Smooth muscle cell (in vitro differentiated cells): ENCODE data around the gene CRYBG1. TPM values are rescaled to one million over a fixed set of nuclear protein-coding genes. Genes with fewer than 3 reads are reported as not detected.

Experiments used
- DNase-seq: peaks from one replicate; lab custom pipeline; 2025; ENCODE audit not compliant: unreplicated experiment; lab: John Stamatoyannopoulos, UW
- H2AFZ ChIP-seq: fragments of 200-600 bp; sonication (generic); 2 replicates; pipeline ENCODE4 v1.6.0; 2016; ENCODE audit warnings: antibody characterized with exemption, low read depth, mild to moderate bottlenecking
- H3F3A ChIP-seq: fragments of 200-600 bp; sonication (generic); 2 replicates; pipeline ENCODE4 v1.6.0; 2017; ENCODE audit warnings: antibody characterized with exemption, low read depth
- H3K27ac ChIP-seq: fragments of 200-600 bp; sonication (generic); 2 replicates; pipeline ENCODE4 v1.5.1; 2016; ENCODE audit warnings: low read depth, mild to moderate bottlenecking
- H3K27me3 ChIP-seq: fragments of 200-600 bp; sonication (generic); 2 replicates; pipeline ENCODE4 v1.6.1; 2016; ENCODE audit warnings: low read depth, mild to moderate bottlenecking
- H3K36me3 ChIP-seq: fragments of 200-600 bp; sonication (generic); 2 replicates; pipeline ENCODE4 v1.5.1; 2016; ENCODE audit warnings: low read depth
- H3K4me1 ChIP-seq: fragments of 200-600 bp; sonication (generic); 2 replicates; pipeline ENCODE4 v1.5.1; 2016; ENCODE audit warnings: low read depth
- H3K4me2 ChIP-seq: fragments of 200-600 bp; sonication (generic); 2 replicates; pipeline ENCODE4 v1.6.0; 2016; ENCODE audit warnings: mild to moderate bottlenecking
- H3K4me3 ChIP-seq: fragments of 200-600 bp; sonication (generic); 2 replicates; pipeline ENCODE4 v1.5.1; 2016; ENCODE audit warnings: mild to moderate bottlenecking
- H3K79me2 ChIP-seq: fragments of 200-600 bp; sonication (generic); 2 replicates; pipeline ENCODE4 v1.6.0; 2016; ENCODE audit warnings: low read depth, mild to moderate bottlenecking
- H3K9ac ChIP-seq: fragments of 200-600 bp; sonication (generic); 2 replicates; pipeline ENCODE4 v1.6.0; 2016; ENCODE audit warnings: low read depth
- H3K9me3 ChIP-seq: fragments of 200-600 bp; sonication (generic); replicated peaks from 2 replicates; pipeline ENCODE4 v1.5.1; 2016; ENCODE audit warnings: low read depth
- H4K20me1 ChIP-seq: fragments of 200-600 bp; sonication (generic); 2 replicates; pipeline ENCODE4 v1.6.0; 2016; ENCODE audit warnings: low read depth
- CTCF ChIP-seq: fragments of 200-600 bp; sonication (generic); IDR thresholded peaks from 2 replicates; pipeline ENCODE4 v1.5.1; 2017; ENCODE audit warnings: borderline replicate concordance, mild to moderate bottlenecking, antibody characterized with exemption; ENCODE audit not compliant: insufficient read depth, poor library complexity, severe bottlenecking
- WGBS: methylation state at CpG from one replicate; pipeline ENCODE4 v1.1.7; 2016; ENCODE audit warnings: low lambda C conversion rate; 5-methylcytosine and 5-hydroxymethylcytosine counted together
- polyA plus RNA-seq: library from polyadenylated mRNA; unstranded; fragments of >200 nt; fragmentation: Nextera tagmentation; extraction: Ambion mirVana; gene quantifications from 2 replicates; pipeline ENCODE4 v1.2.1, GENCODE V29; 2016
- total RNA-seq: library from RNA; depleted of rRNA; stranded (reverse); fragments of >200 nt; gene quantifications from 2 replicates; pipeline ENCODE4 v1.2.3, GENCODE V29; 2014

Gene CRYBG1
- total RNA-seq (9.0 and 11.9 TPM in 2 replicates), polyA plus RNA-seq (0.98 and 2.9 TPM in 2 replicates)

- H3K79me2 ChIP-seq, result no peaks in the 10 kb centered on the region
- H3K4me1 ChIP-seq, result peaks cover 3% of the 10 kb centered on the region
- H3K4me2 ChIP-seq, result peak within 1 kb of the TSS; percentile 94
- H4K20me1 ChIP-seq, result no peaks in the 10 kb centered on the region
- 2% methylated on average over 58 of the region's 66 CpGs for WGBS
- no peaks in the 10 kb centered on the region for H3F3A ChIP-seq
- peak; percentile 19 for DNase-seq
- no peaks in the 10 kb centered on the region for H3K9me3 ChIP-seq
- H3K4me3 ChIP-seq, result peak within 1 kb of the TSS; percentile 53
- no peak within 1 kb of the TSS for H3K9ac ChIP-seq
- no peaks in the 10 kb centered on the region for H3K36me3 ChIP-seq
- TF ChIP-seq CTCF, result peak; percentile 98
- H2AFZ ChIP-seq, result peak within 1 kb of the TSS; percentile 97
- H3K27me3 ChIP-seq, result peaks cover 34% of the 10 kb centered on the region
- H3K27ac ChIP-seq, result no peak within 1 kb of the TSS
Measured at GRCh38 chr6:106360410-106360988, at the start of gene CRYBG1. CRYBG1 (plus strand) TSS chr6:106360717; CDS start chr6:106360909, 192 bp downstream.

- no peak overlapping the region for H2AFZ ChIP-seq
- no peak overlapping the region for H3K4me3 ChIP-seq
- no peak for TF ChIP-seq CTCF
- peaks cover 7% of the 10 kb centered on the region for H3F3A ChIP-seq
- peaks cover 71% of the 10 kb centered on the region for H3K79me2 ChIP-seq
- peaks cover 10% of the 10 kb centered on the region for H3K36me3 ChIP-seq
- H3K4me1 ChIP-seq, result no peaks in the 10 kb centered on the region
- no peak overlapping the region for H3K9ac ChIP-seq
- H3K27me3 ChIP-seq, result no peaks in the 10 kb centered on the region
- no peak overlapping the region for H3K27ac ChIP-seq
- H3K4me2 ChIP-seq, result no peak overlapping the region
- H3K9me3 ChIP-seq, result no peaks in the 10 kb centered on the region
- no peak for DNase-seq
- peaks cover 55% of the 10 kb centered on the region for H4K20me1 ChIP-seq
- WGBS, result 75% methylated on average over 6 of the region's 6 CpGs
Measured at GRCh38 chr6:106315765-106316374, 44.6 kb upstream of the CRYBG1 start.

- 91% methylated on average over 3 of the region's 3 CpGs for WGBS
- Histone ChIP-seq H3K4me2 (no peak overlapping the region), H3K9ac (no peak overlapping the region)
Measured at GRCh38 chr6:106316375-106316766, 44.1 kb upstream of the CRYBG1 start.

More at GRCh38 chr6:106316375-106316766, 44.1 kb upstream of the CRYBG1 start:
- H3K4me1 ChIP-seq, result no peaks in the 10 kb centered on the region
- no peak overlapping the region for H3K4me3 ChIP-seq
- no peaks in the 10 kb centered on the region for H3K27me3 ChIP-seq
- peaks cover 56% of the 10 kb centered on the region for H4K20me1 ChIP-seq
- H3K9me3 ChIP-seq, result no peaks in the 10 kb centered on the region
- H2AFZ ChIP-seq, result no peak overlapping the region
- no peak overlapping the region for H3K27ac ChIP-seq
- TF ChIP-seq CTCF, result no peak
- H3F3A ChIP-seq, result peaks cover 3% of the 10 kb centered on the region
- no peak for DNase-seq
- peaks cover 10% of the 10 kb centered on the region for H3K36me3 ChIP-seq
- peaks cover 76% of the 10 kb centered on the region for H3K79me2 ChIP-seq
